Neural cell (in vitro differentiated cells): ENCODE data around the gene ITPR2. TPM values are rescaled to one million over a fixed set of nuclear protein-coding genes. Genes with fewer than 3 reads are reported as not detected.

Experiments used
- H2AFZ ChIP-seq: fragments of 200-600, 300-800 bp; sonication (generic), shearing (Covaris generic); 2 replicates; pipeline ENCODE4 v1.6.0; 2014; ENCODE audit warnings: low read depth, mild to moderate bottlenecking, antibody characterized with exemption, low read length, moderate library complexity
- H3F3A ChIP-seq: fragments of 200-600 bp; shearing (Covaris generic); 2 replicates; pipeline ENCODE4 v1.6.1; 2016; ENCODE audit warnings: mild to moderate bottlenecking, moderate library complexity, mixed read lengths, antibody characterized with exemption, low read length; ENCODE audit not compliant: insufficient read depth, poor library complexity, severe bottlenecking
- H3K27ac ChIP-seq: fragments of 200-600, 300-800 bp; sonication (generic), shearing (Covaris generic); 2 replicates; pipeline ENCODE4 v1.5.1; 2014; ENCODE audit warnings: mild to moderate bottlenecking, low read length, moderate library complexity
- H3K27me3 ChIP-seq: fragments of 300-800, 200-600 bp; sonication (generic), shearing (Covaris generic); 2 replicates; pipeline ENCODE4 v1.6.0; 2014; ENCODE audit warnings: mild to moderate bottlenecking, low read depth, low read length, moderate library complexity; ENCODE audit not compliant: insufficient read depth
- H3K36me3 ChIP-seq: fragments of 300-800, 200-600 bp; sonication (generic), shearing (Covaris generic); 2 replicates; pipeline ENCODE4 v1.5.1; 2014; ENCODE audit warnings: mild to moderate bottlenecking, antibody characterized with exemption, low read length, moderate library complexity; ENCODE audit not compliant: insufficient read depth
- H3K4me2 ChIP-seq: fragments of 300-800, 200-600 bp; sonication (generic), shearing (Covaris generic); 2 replicates; pipeline ENCODE4 v1.6.0; 2014; ENCODE audit warnings: mild to moderate bottlenecking, low read length
- H3K4me3 ChIP-seq: fragments of 300-800, 200-600 bp; sonication (generic), shearing (Covaris generic); 2 replicates; pipeline ENCODE4 v1.5.1; 2014; ENCODE audit warnings: mild to moderate bottlenecking, low read length, moderate library complexity
- H3K79me2 ChIP-seq: fragments of 200-600 bp; shearing (Covaris generic); replicated peaks from 2 replicates; pipeline ENCODE4 v1.6.0; 2014; ENCODE audit warnings: mild to moderate bottlenecking, low read length, moderate library complexity; ENCODE audit not compliant: insufficient read depth
- H3K9ac ChIP-seq: fragments of 300-800, 200-600 bp; sonication (generic), shearing (Covaris generic); 2 replicates; pipeline ENCODE4 v1.6.1; 2016; ENCODE audit warnings: mild to moderate bottlenecking, low read length, mixed read lengths
- H3K9me2 ChIP-seq: fragments of 200-600 bp; shearing (Covaris generic); 2 replicates; pipeline ENCODE4 v1.6.1; 2016; ENCODE audit warnings: mild to moderate bottlenecking, low read length, mixed read lengths; ENCODE audit not compliant: insufficient read depth
- H3K9me3 ChIP-seq: fragments of 200-600, 300-800 bp; sonication (generic), shearing (Covaris generic); 2 replicates; pipeline ENCODE4 v1.6.1; 2016; ENCODE audit warnings: mild to moderate bottlenecking, mixed run types, low read length, moderate library complexity, mixed read lengths
- H4K20me1 ChIP-seq: fragments of 200-600 bp; shearing (Covaris generic); 2 replicates; pipeline ENCODE4 v1.6.1; 2016; ENCODE audit warnings: mild to moderate bottlenecking, mixed run types; ENCODE audit not compliant: insufficient read depth
- CTCF ChIP-seq: fragments of 450-650 bp; IDR thresholded peaks from 2 replicates; pipeline ENCODE4 v1.5.1; 2014; ENCODE audit warnings: antibody characterized with exemption, mild to moderate bottlenecking, moderate library complexity; ENCODE audit not compliant: poor library complexity, severe bottlenecking
- EP300 ChIP-seq: fragments of 450-650 bp; conservative IDR thresholded peaks from 2 replicates; pipeline ENCODE4 v1.6.1; 2014; ENCODE audit warnings: antibody characterized with exemption, mild to moderate bottlenecking, moderate library complexity; ENCODE audit not compliant: poor library complexity, severe bottlenecking
- EZH2 ChIP-seq: fragments of 200-600, 300-800 bp; shearing (Covaris generic), sonication (generic); IDR thresholded peaks from 2 replicates; pipeline ENCODE4 v1.6.1; 2014; ENCODE audit warnings: antibody characterized with exemption, low read length, borderline replicate concordance, mild to moderate bottlenecking; ENCODE audit not compliant: insufficient read depth, poor library complexity, severe bottlenecking
- MXI1 ChIP-seq: fragments of 450-650 bp; conservative IDR thresholded peaks from 2 replicates; pipeline ENCODE4 v1.6.1; 2014; ENCODE audit warnings: antibody characterized with exemption, mild to moderate bottlenecking; ENCODE audit not compliant: poor library complexity, severe bottlenecking
- POLR2AphosphoS5 ChIP-seq: IDR thresholded peaks from 2 replicates; pipeline ENCODE4 v1.6.1; 2012
- RAD21 ChIP-seq: fragments of 450-650 bp; conservative IDR thresholded peaks from 2 replicates; pipeline ENCODE4 v1.6.1; 2014; ENCODE audit warnings: antibody characterized with exemption, mild to moderate bottlenecking, moderate library complexity
- REST ChIP-seq: IDR thresholded peaks from 2 replicates; pipeline ENCODE4 v1.6.1; 2012; ENCODE audit warnings: borderline replicate concordance
- SMC3 ChIP-seq: fragments of 450-650 bp; conservative IDR thresholded peaks from 2 replicates; pipeline ENCODE4 v1.6.1; 2014; ENCODE audit warnings: antibody characterized with exemption, mild to moderate bottlenecking, moderate library complexity; ENCODE audit not compliant: poor library complexity
- TAF1 ChIP-seq: IDR thresholded peaks from 2 replicates; pipeline ENCODE4 v1.6.1; 2012; ENCODE audit warnings: low read depth
- polyA plus RNA-seq: library from polyadenylated mRNA; depleted of rRNA; stranded (reverse); fragments of >200 nt; gene quantifications from 2 replicates; pipeline ENCODE4 v1.2.3, GENCODE V29; 2014

ITPR2 gene
- polyA plus RNA-seq, 1 donor from 2014 or later = 2.0 TPM

- Histone ChIP-seq H3K27me3 (no peaks in the 10 kb centered on the region), H3K27ac (no peak overlapping the region), H3K79me2 (no peaks in the 10 kb centered on the region), H3F3A (no peaks in the 10 kb centered on the region), H3K4me3 (no peak overlapping the region), H3K36me3 (no peaks in the 10 kb centered on the region), H3K9me2 (no peaks in the 10 kb centered on the region), H3K4me2 (no peak overlapping the region), H4K20me1 (no peaks in the 10 kb centered on the region), H3K9ac (no peak overlapping the region), H2AFZ (no peak overlapping the region), H3K9me3 (no peaks in the 10 kb centered on the region)
- TF ChIP-seq SMC3 (no peak), EP300 (no peak), REST (no peak), MXI1 (no peak), CTCF (no peak), EZH2 (no peak), RAD21 (no peak)
Measured at GRCh38 chr12:26372866-26373265, 460.1 kb downstream of the ITPR2 start.

- H2AFZ ChIP-seq = no peak overlapping the region
- no peak overlapping the region for H3K4me2 ChIP-seq
- no peaks in the 10 kb centered on the region for H3K79me2 ChIP-seq
- no peak for TF ChIP-seq REST
- TF ChIP-seq RAD21 = no peak
- no peak for TF ChIP-seq POLR2AphosphoS5
- no peak for TF ChIP-seq TAF1
- TF ChIP-seq CTCF = no peak
- TF ChIP-seq MXI1 = no peak
- no peak for TF ChIP-seq SMC3
- TF ChIP-seq EP300 = no peak
- no peak for TF ChIP-seq EZH2
- no peak overlapping the region for H3K27ac ChIP-seq
- no peaks in the 10 kb centered on the region for H3K9me2 ChIP-seq
- H4K20me1 ChIP-seq = no peaks in the 10 kb centered on the region
- no peaks in the 10 kb centered on the region for H3K9me3 ChIP-seq
- no peak overlapping the region for H3K4me3 ChIP-seq
- H3K36me3 ChIP-seq = no peaks in the 10 kb centered on the region
- no peak overlapping the region for H3K9ac ChIP-seq
- H3K27me3 ChIP-seq = no peaks in the 10 kb centered on the region
- H3F3A ChIP-seq = no peaks in the 10 kb centered on the region
Measured at GRCh38 chr12:26370098-26370497, 462.9 kb downstream of the ITPR2 start.
